Smooth muscle cell (in vitro differentiated cells): ENCODE results near the gene ABCA13. TPM values are rescaled to one million over a fixed set of nuclear protein-coding genes. Genes with fewer than 3 reads are reported as not detected.

ENCODE experiments used
- DNase-seq: peaks from one replicate; lab custom pipeline; 2025; ENCODE audit not compliant: unreplicated experiment; lab: John Stamatoyannopoulos, UW
- H2AFZ ChIP-seq: fragments of 200-600 bp; sonication (generic); 2 replicates; pipeline ENCODE4 v1.6.0; 2016; ENCODE audit warnings: antibody characterized with exemption, low read depth, mild to moderate bottlenecking
- H3F3A ChIP-seq: fragments of 200-600 bp; sonication (generic); 2 replicates; pipeline ENCODE4 v1.6.0; 2017; ENCODE audit warnings: antibody characterized with exemption, low read depth
- H3K27ac ChIP-seq: fragments of 200-600 bp; sonication (generic); 2 replicates; pipeline ENCODE4 v1.5.1; 2016; ENCODE audit warnings: low read depth, mild to moderate bottlenecking
- H3K27me3 ChIP-seq: fragments of 200-600 bp; sonication (generic); 2 replicates; pipeline ENCODE4 v1.6.1; 2016; ENCODE audit warnings: low read depth, mild to moderate bottlenecking
- H3K36me3 ChIP-seq: fragments of 200-600 bp; sonication (generic); 2 replicates; pipeline ENCODE4 v1.5.1; 2016; ENCODE audit warnings: low read depth
- H3K4me1 ChIP-seq: fragments of 200-600 bp; sonication (generic); 2 replicates; pipeline ENCODE4 v1.5.1; 2016; ENCODE audit warnings: low read depth
- H3K4me2 ChIP-seq: fragments of 200-600 bp; sonication (generic); 2 replicates; pipeline ENCODE4 v1.6.0; 2016; ENCODE audit warnings: mild to moderate bottlenecking
- H3K4me3 ChIP-seq: fragments of 200-600 bp; sonication (generic); 2 replicates; pipeline ENCODE4 v1.5.1; 2016; ENCODE audit warnings: mild to moderate bottlenecking
- H3K79me2 ChIP-seq: fragments of 200-600 bp; sonication (generic); 2 replicates; pipeline ENCODE4 v1.6.0; 2016; ENCODE audit warnings: low read depth, mild to moderate bottlenecking
- H3K9ac ChIP-seq: fragments of 200-600 bp; sonication (generic); 2 replicates; pipeline ENCODE4 v1.6.0; 2016; ENCODE audit warnings: low read depth
- H3K9me3 ChIP-seq: fragments of 200-600 bp; sonication (generic); replicated peaks from 2 replicates; pipeline ENCODE4 v1.5.1; 2016; ENCODE audit warnings: low read depth
- H4K20me1 ChIP-seq: fragments of 200-600 bp; sonication (generic); 2 replicates; pipeline ENCODE4 v1.6.0; 2016; ENCODE audit warnings: low read depth
- WGBS: methylation state at CpG from one replicate; pipeline ENCODE4 v1.1.7; 2016; ENCODE audit warnings: low lambda C conversion rate; 5-methylcytosine and 5-hydroxymethylcytosine counted together
- polyA plus RNA-seq: library from polyadenylated mRNA; unstranded; fragments of >200 nt; fragmentation: Nextera tagmentation; extraction: Ambion mirVana; gene quantifications from 2 replicates; pipeline ENCODE4 v1.2.1, GENCODE V29; 2016
- total RNA-seq: library from RNA; depleted of rRNA; stranded (reverse); fragments of >200 nt; gene quantifications from 2 replicates; pipeline ENCODE4 v1.2.3, GENCODE V29; 2014
- TF ChIP-seq, protein P1 (sequence below): fragments of 200-600 bp; sonication (generic); IDR thresholded peaks from 2 replicates; pipeline ENCODE4 v1.5.1; 2017; ENCODE audit warnings: borderline replicate concordance, mild to moderate bottlenecking, antibody characterized with exemption; ENCODE audit not compliant: insufficient read depth, poor library complexity, severe bottlenecking

Gene ABCA13
- total and polyA plus RNA-seq, 2 experiments from 2014 or later, result not detected

GRCh38 chr7:48307041-48307714 lies 135.9 kb downstream of the ABCA13 start:
- Histone ChIP-seq H3K4me1 (no peaks in the 10 kb centered on the region), H3K9ac (no peak overlapping the region), H3K9me3 (no peaks in the 10 kb centered on the region), H3K4me3 (no peak overlapping the region), H4K20me1 (no peaks in the 10 kb centered on the region), H3K27ac (peak overlapping the region; percentile 28), H3K79me2 (no peaks in the 10 kb centered on the region), H3K27me3 (peaks cover 3% of the 10 kb centered on the region), H2AFZ (no peak overlapping the region), H3K36me3 (no peaks in the 10 kb centered on the region), H3K4me2 (no peak overlapping the region), H3F3A (no peaks in the 10 kb centered on the region)
- no peak for DNase-seq
- 82% methylated on average over 4 of the region's 4 CpGs for WGBS
- TF ChIP-seq, protein P1, sequence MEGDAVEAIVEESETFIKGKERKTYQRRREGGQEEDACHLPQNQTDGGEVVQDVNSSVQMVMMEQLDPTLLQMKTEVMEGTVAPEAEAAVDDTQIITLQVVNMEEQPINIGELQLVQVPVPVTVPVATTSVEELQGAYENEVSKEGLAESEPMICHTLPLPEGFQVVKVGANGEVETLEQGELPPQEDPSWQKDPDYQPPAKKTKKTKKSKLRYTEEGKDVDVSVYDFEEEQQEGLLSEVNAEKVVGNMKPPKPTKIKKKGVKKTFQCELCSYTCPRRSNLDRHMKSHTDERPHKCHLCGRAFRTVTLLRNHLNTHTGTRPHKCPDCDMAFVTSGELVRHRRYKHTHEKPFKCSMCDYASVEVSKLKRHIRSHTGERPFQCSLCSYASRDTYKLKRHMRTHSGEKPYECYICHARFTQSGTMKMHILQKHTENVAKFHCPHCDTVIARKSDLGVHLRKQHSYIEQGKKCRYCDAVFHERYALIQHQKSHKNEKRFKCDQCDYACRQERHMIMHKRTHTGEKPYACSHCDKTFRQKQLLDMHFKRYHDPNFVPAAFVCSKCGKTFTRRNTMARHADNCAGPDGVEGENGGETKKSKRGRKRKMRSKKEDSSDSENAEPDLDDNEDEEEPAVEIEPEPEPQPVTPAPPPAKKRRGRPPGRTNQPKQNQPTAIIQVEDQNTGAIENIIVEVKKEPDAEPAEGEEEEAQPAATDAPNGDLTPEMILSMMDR, result no peak

DNA sequence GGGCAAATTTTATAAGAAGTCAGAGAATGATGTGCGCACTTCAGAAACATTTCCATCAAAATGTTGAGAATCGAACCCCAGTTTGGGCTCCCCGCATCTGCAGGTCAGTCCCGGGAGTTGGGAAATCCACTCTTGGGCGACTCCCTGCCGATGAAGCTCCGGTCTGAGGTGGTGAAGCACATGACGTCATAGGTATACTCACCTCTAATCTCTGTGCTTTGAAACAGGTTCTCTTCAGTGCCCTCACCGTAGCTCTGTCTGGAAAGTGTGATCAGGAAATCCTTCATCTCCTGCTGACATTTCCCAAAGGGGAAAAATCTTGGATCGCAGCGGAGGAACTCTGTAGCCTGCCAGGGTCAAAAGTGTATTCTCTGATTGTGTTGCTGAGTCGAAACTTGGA lies 138.5 kb downstream of the ABCA13 start:
- Histone ChIP-seq H4K20me1 (no peaks in the 10 kb centered on the region), H3F3A (no peaks in the 10 kb centered on the region), H3K4me1 (no peaks in the 10 kb centered on the region), H3K9me3 (no peaks in the 10 kb centered on the region), H3K9ac (no peak overlapping the region), H3K4me3 (no peak overlapping the region), H3K27me3 (peaks cover 3% of the 10 kb centered on the region), H3K4me2 (no peak overlapping the region), H3K79me2 (no peaks in the 10 kb centered on the region), H3K27ac (no peak overlapping the region), H2AFZ (no peak overlapping the region), H3K36me3 (no peaks in the 10 kb centered on the region)
- TF ChIP-seq, protein P1, result no peak
- WGBS, result 95% methylated on average over 12 of the region's 12 CpGs
- no peak for DNase-seq

- no peaks in the 10 kb centered on the region for H3K4me1 ChIP-seq
- H3K36me3 ChIP-seq, result no peaks in the 10 kb centered on the region
- no peak overlapping the region for H2AFZ ChIP-seq
- no peak overlapping the region for H3K9ac ChIP-seq
- no peaks in the 10 kb centered on the region for H3K79me2 ChIP-seq
- H3K9me3 ChIP-seq, result no peaks in the 10 kb centered on the region
- H3K4me3 ChIP-seq, result no peak overlapping the region
- no peak for DNase-seq
- no peak overlapping the region for H3K4me2 ChIP-seq
- 92% methylated on average over 6 of the region's 6 CpGs for WGBS
- H3F3A ChIP-seq, result no peaks in the 10 kb centered on the region
- H3K27ac ChIP-seq, result no peak overlapping the region
- H4K20me1 ChIP-seq, result no peaks in the 10 kb centered on the region
- no peaks in the 10 kb centered on the region for H3K27me3 ChIP-seq
- TF ChIP-seq, protein P1, result no peak
Observed at GRCh38 chr7:48311464-48312100, 140.3 kb downstream of the ABCA13 start.
